Trophoblast cell (in vitro differentiated cells and primary cell): ENCODE results near the gene SNF8.

Experiments used
- DNase-seq, 2 donors: peaks; one replicate each; pipeline ENCODE4 v3.0.0-alpha.2; 2016
- H2AFZ ChIP-seq: 2 replicates; pipeline ENCODE4 v1.6.1; 2013; ENCODE audit warnings: low read length, moderate library complexity, mild to moderate bottlenecking; ENCODE audit not compliant: insufficient read depth, poor library complexity
- H2AK5ac ChIP-seq: 2 replicates; pipeline ENCODE4 v1.6.1; 2013; ENCODE audit warnings: mild to moderate bottlenecking, low read length
- H2BK120ac ChIP-seq: 2 replicates; pipeline ENCODE4 v1.6.1; 2013; ENCODE audit warnings: low read length, mild to moderate bottlenecking, moderate library complexity; ENCODE audit not compliant: insufficient read depth, poor library complexity
- H2BK12ac ChIP-seq: 2 replicates; pipeline ENCODE4 v1.6.1; 2013; ENCODE audit warnings: mild to moderate bottlenecking, low read length, moderate library complexity
- H2BK5ac ChIP-seq: 2 replicates; pipeline ENCODE4 v1.6.1; 2013; ENCODE audit warnings: low read length, low read depth, moderate library complexity, mild to moderate bottlenecking; ENCODE audit not compliant: poor library complexity
- H3K14ac ChIP-seq: 2 replicates; pipeline ENCODE4 v1.6.1; 2013; ENCODE audit warnings: mild to moderate bottlenecking, low read length
- H3K18ac ChIP-seq: 2 replicates; pipeline ENCODE4 v1.6.1; 2013; ENCODE audit warnings: mild to moderate bottlenecking, low read length
- H3K23ac ChIP-seq: 2 replicates; pipeline ENCODE4 v1.6.1; 2013; ENCODE audit warnings: low read length
- H3K27ac ChIP-seq: 2 replicates; pipeline ENCODE4 v1.5.1; 2013; ENCODE audit warnings: low read depth, mild to moderate bottlenecking, inconsistent platforms, low read length, moderate library complexity
- H3K27me3 ChIP-seq: 2 replicates; pipeline ENCODE4 v1.6.1; 2013; ENCODE audit warnings: inconsistent platforms, mild to moderate bottlenecking, low read length, moderate library complexity; ENCODE audit not compliant: insufficient read depth
- H3K36me3 ChIP-seq, 2 experiments: 1 replicate in 1 of 2; 2 replicates in 1 of 2; pipeline ENCODE4 v1.6.1; 2013; ENCODE audit warnings: low read length in 2 of 2, mild to moderate bottlenecking in 2 of 2, moderate library complexity in 1 of 2; ENCODE audit not compliant: insufficient read depth in 2 of 2, control insufficient read depth in 1 of 2
- H3K4ac ChIP-seq: 2 replicates; pipeline ENCODE4 v1.6.1; 2013; ENCODE audit warnings: low read depth, mild to moderate bottlenecking, low read length, moderate library complexity
- H3K4me1 ChIP-seq, 2 experiments: 1 replicate in 1 of 2; 2 replicates in 1 of 2; pipeline ENCODE4 v1.6.1; 2013; ENCODE audit warnings: low read length in 2 of 2, mild to moderate bottlenecking in 2 of 2, moderate library complexity in 1 of 2; ENCODE audit not compliant: insufficient read depth in 2 of 2, control insufficient read depth in 1 of 2
- H3K4me2 ChIP-seq: 2 replicates; pipeline ENCODE4 v1.6.1; 2013; ENCODE audit warnings: inconsistent platforms, mild to moderate bottlenecking, low read length, moderate library complexity
- H3K4me3 ChIP-seq: 2 replicates; pipeline ENCODE4 v1.5.1; 2013; ENCODE audit warnings: mild to moderate bottlenecking, low read depth, low read length, inconsistent platforms
- H3K79me1 ChIP-seq: one replicate; pipeline ENCODE4 v1.6.1; 2013; ENCODE audit warnings: low read length
- H3K79me2 ChIP-seq: 2 replicates; pipeline ENCODE4 v1.6.1; 2013; ENCODE audit warnings: low read length, mild to moderate bottlenecking; ENCODE audit not compliant: control insufficient read depth, insufficient read depth, poor library complexity
- H3K9ac ChIP-seq: 2 replicates; pipeline ENCODE4 v1.6.1; 2013; ENCODE audit warnings: mild to moderate bottlenecking, low read length
- H3K9me3 ChIP-seq: 2 replicates; pipeline ENCODE4 v1.6.1; 2013; ENCODE audit warnings: low read depth, mild to moderate bottlenecking, control low read depth, inconsistent platforms, low read length; ENCODE audit not compliant: insufficient read depth
- H4K12ac ChIP-seq: 2 replicates; pipeline ENCODE4 v1.6.1; 2013; ENCODE audit warnings: low read depth, mild to moderate bottlenecking, low read length, moderate library complexity
- H4K8ac ChIP-seq: 2 replicates; pipeline ENCODE4 v1.6.1; 2013; ENCODE audit warnings: low read depth, mild to moderate bottlenecking, low read length, moderate library complexity
- H4K91ac ChIP-seq: one replicate; pipeline ENCODE4 v1.6.1; 2013; ENCODE audit warnings: low read depth, mild to moderate bottlenecking, low read length, moderate library complexity
- WGBS: extraction: QIAGEN DNeasy Blood & Tissue Kit; methylation state at CpG from one replicate; pipeline ENCODE4 v1.1.7; 2013; ENCODE audit warnings: missing lambda C conversion rate; ENCODE audit not compliant: insufficient read length, insufficient coverage; ENCODE audit errors: extremely low coverage; 5-methylcytosine and 5-hydroxymethylcytosine counted together

Gene SNF8

GRCh38 chr17:48925251-48925990, 19.2 kb downstream of the SNF8 start:
- H3K14ac ChIP-seq = no peak overlapping the region
- no peak for DNase-seq
- no peak overlapping the region for H3K27ac ChIP-seq
- H3K79me2 ChIP-seq = no peaks in the 10 kb centered on the region
- no peak overlapping the region for H2BK5ac ChIP-seq
- H3K79me1 ChIP-seq = no peaks in the 10 kb centered on the region
- no peak overlapping the region for H3K23ac ChIP-seq
- no peak overlapping the region for H4K8ac ChIP-seq
- H4K91ac ChIP-seq = no peak overlapping the region
- H3K9ac ChIP-seq = no peak overlapping the region
- H2AFZ ChIP-seq = no peak overlapping the region
- no CpG with 5 or more reads among the region's 4 CpGs for WGBS
- peaks cover 57 to 84% of the 10 kb centered on the region in 2 experiments for H3K36me3 ChIP-seq
- no peak overlapping the region for H2BK120ac ChIP-seq
- H3K9me3 ChIP-seq = peaks cover 2% of the 10 kb centered on the region
- H3K27me3 ChIP-seq = no peaks in the 10 kb centered on the region
- no peak overlapping the region for H3K4me2 ChIP-seq
- H3K4ac ChIP-seq = no peak overlapping the region
- H3K4me3 ChIP-seq = no peak overlapping the region
- no peak overlapping the region for H2BK12ac ChIP-seq
- H3K18ac ChIP-seq = no peak overlapping the region
- no peaks in the 10 kb centered on the region for H3K4me1 ChIP-seq
- H2AK5ac ChIP-seq = no peak overlapping the region
- H4K12ac ChIP-seq = no peak overlapping the region

GRCh38 chr17:48915459-48916282, 29.0 kb downstream of the SNF8 start:
- H2AK5ac ChIP-seq = no peak overlapping the region
- H3K36me3 ChIP-seq = peaks cover 42 to 68% of the 10 kb centered on the region in 2 experiments
- H3K79me2 ChIP-seq = peaks cover 4% of the 10 kb centered on the region
- no peak overlapping the region for H3K27ac ChIP-seq
- H3K4me2 ChIP-seq = no peak overlapping the region
- no peak overlapping the region for H4K12ac ChIP-seq
- H3K9me3 ChIP-seq = no peaks in the 10 kb centered on the region
- no peak overlapping the region for H4K91ac ChIP-seq
- no CpG with 5 or more reads among the region's 5 CpGs for WGBS
- no peak overlapping the region for H2BK12ac ChIP-seq
- no peak overlapping the region for H3K4me3 ChIP-seq
- no peak overlapping the region for H3K9ac ChIP-seq
- H3K27me3 ChIP-seq = no peaks in the 10 kb centered on the region
- H3K4ac ChIP-seq = no peak overlapping the region
- H3K18ac ChIP-seq = no peak overlapping the region
- H2BK5ac ChIP-seq = no peak overlapping the region
- peak; percentile 50 to 55 for DNase-seq
- H3K79me1 ChIP-seq = no peaks in the 10 kb centered on the region
- no peak overlapping the region for H3K23ac ChIP-seq
- no peak overlapping the region for H3K14ac ChIP-seq
- peaks cover 0 to 3% of the 10 kb centered on the region in 2 experiments for H3K4me1 ChIP-seq
- no peak overlapping the region for H4K8ac ChIP-seq
- no peak overlapping the region for H2AFZ ChIP-seq
- H2BK120ac ChIP-seq = no peak overlapping the region

- Histone ChIP-seq H4K8ac (no peak overlapping the region), H3K9ac (no peak overlapping the region), H3K27ac (no peak overlapping the region), H3K27me3 (no peaks in the 10 kb centered on the region), H2AK5ac (no peak overlapping the region), H3K9me3 (no peaks in the 10 kb centered on the region), H2BK5ac (no peak overlapping the region), H3K4me3 (no peak overlapping the region), H3K4ac (peak overlapping the region; percentile 67), H3K36me3 (peaks cover 20 to 42% of the 10 kb centered on the region in 2 experiments), H3K4me2 (no peak overlapping the region), H2BK12ac (no peak overlapping the region), H2BK120ac (no peak overlapping the region), H3K14ac (no peak overlapping the region), H3K4me1 (peaks cover 3 to 14% of the 10 kb centered on the region in 2 experiments), H3K23ac (no peak overlapping the region), H3K79me1 (peaks cover 11% of the 10 kb centered on the region), H3K79me2 (peaks cover 24% of the 10 kb centered on the region), H2AFZ (no peak overlapping the region), H3K18ac (no peak overlapping the region), H4K12ac (no peak overlapping the region), H4K91ac (no peak overlapping the region)
- WGBS = no CpG with 5 or more reads among the region's 2 CpGs
- no peak for DNase-seq
Measured at GRCh38 chr17:48912476-48912875, 32.2 kb downstream of the SNF8 start.

- Histone ChIP-seq H3K14ac (no peak overlapping the region), H3K4me2 (peak overlapping the region; percentile 81), H3K23ac (no peak overlapping the region), H2AK5ac (no peak overlapping the region), H3K9ac (no peak overlapping the region), H2BK12ac (no peak overlapping the region), H2BK120ac (no peak overlapping the region), H4K91ac (no peak overlapping the region), H2AFZ (no peak overlapping the region), H3K79me2 (peaks cover 24% of the 10 kb centered on the region), H3K27me3 (no peaks in the 10 kb centered on the region), H2BK5ac (no peak overlapping the region), H3K4ac (peak overlapping the region; percentile 93), H4K12ac (no peak overlapping the region), H4K8ac (no peak overlapping the region), H3K27ac (no peak overlapping the region), H3K18ac (no peak overlapping the region), H3K9me3 (no peaks in the 10 kb centered on the region), H3K79me1 (peaks cover 11% of the 10 kb centered on the region), H3K4me1 (peaks cover 3 to 14% of the 10 kb centered on the region in 2 experiments), H3K36me3 (peaks cover 8 to 30% of the 10 kb centered on the region in 2 experiments), H3K4me3 (no peak overlapping the region)
- DNase-seq = no peak
- no CpG with 5 or more reads among the region's 2 CpGs for WGBS
Measured at GRCh38 chr17:48910370-48910769, 34.3 kb downstream of the SNF8 start.
